Cerebellar nuclear complex (tissue), 1 donor: ENCODE results near the gene RIT1.
"Not testable (repeated sequence)": the region's sequence is repeated elsewhere in the genome, so short reads cannot be mapped to it uniquely, and the experiment has no call there.

Experiments
- DNase-seq, 2 experiments: peaks; one replicate each; lab custom pipeline; 2025; lab: John Stamatoyannopoulos, UW

RIT1 gene

GRCh38 chr1:155933591-155934096, 22.5 kb upstream of the RIT1 start:
- DNase-seq = no peak

- no peak for DNase-seq
Observed at GRCh38 chr1:155932487-155932886, 21.3 kb upstream of the RIT1 start.

GRCh38 chr1:155932081-155932480, 20.9 kb upstream of the RIT1 start:
- DNase-seq = no peak

- no peak for DNase-seq
Observed at GRCh38 chr1:155931332-155932038, 20.3 kb upstream of the RIT1 start.

GRCh38 chr1:155930725-155931124, 19.6 kb upstream of the RIT1 start:
- DNase-seq = not testable (repeated sequence)

- no peak for DNase-seq
Observed at GRCh38 chr1:155929057-155929456, 17.9 kb upstream of the RIT1 start.

- DNase-seq = no peak
Observed at GRCh38 chr1:155925506-155925905, 14.4 kb upstream of the RIT1 start.

- no peak for DNase-seq
Observed at GRCh38 chr1:155920717-155921116, 9.6 kb upstream of the RIT1 start.

- no peak for DNase-seq
Observed at GRCh38 chr1:155919801-155920200, 8.7 kb upstream of the RIT1 start.

GRCh38 chr1:155918660-155919059, 7.5 kb upstream of the RIT1 start:
- no peak for DNase-seq

GRCh38 chr1:155913969-155914757, 3.0 kb upstream of the RIT1 start:
- DNase-seq = no peak

GRCh38 chr1:155912056-155912536, 947 bp upstream of the RIT1 start:
- DNase-seq = no peak

GRCh38 chr1:155910621-155911121, 478 bp downstream of the RIT1 start:
- DNase-seq = no peak

GRCh38 chr1:155909894-155910293, 1.3 kb downstream of the RIT1 start:
- DNase-seq = no peak

- no peak for DNase-seq
Observed at GRCh38 chr1:155904261-155904660, 6.9 kb downstream of the RIT1 start.

GRCh38 chr1:155900161-155900560, 11.0 kb downstream of the RIT1 start:
- no peak for DNase-seq

GRCh38 chr1:155899683-155900082, 11.5 kb downstream of the RIT1 start:
- DNase-seq = no peak

GRCh38 chr1:155898888-155899287, 12.3 kb downstream of the RIT1 start:
- no peak for DNase-seq

GRCh38 chr1:155897746-155898145, 13.4 kb downstream of the RIT1 start:
- no peak for DNase-seq

GRCh38 chr1:155896476-155896875, 14.7 kb downstream of the RIT1 start:
- not testable (repeated sequence) for DNase-seq

- not testable (repeated sequence) for DNase-seq
Observed at GRCh38 chr1:155895617-155896016, 15.5 kb downstream of the RIT1 start.

- no peak for DNase-seq
Observed at GRCh38 chr1:155893389-155894142, 17.6 kb downstream of the RIT1 start.
